Ectodermal cell (in vitro differentiated cells): ENCODE measurements around the gene LHX3.

Experiments
- H3K27ac ChIP-seq: 2 replicates; pipeline ENCODE4 v1.7.0; 2013; ENCODE audit warnings: mild to moderate bottlenecking, low read depth, low read length; ENCODE audit not compliant: insufficient read depth, poor library complexity, severe bottlenecking
- H3K27me3 ChIP-seq: 2 replicates; pipeline ENCODE4 v1.7.0; 2013; ENCODE audit warnings: mild to moderate bottlenecking, low read length; ENCODE audit not compliant: insufficient read depth, control insufficient read depth, poor library complexity, severe bottlenecking
- H3K36me3 ChIP-seq: one replicate; pipeline ENCODE4 v1.7.0; 2013; ENCODE audit warnings: low read length; ENCODE audit not compliant: control insufficient read depth, insufficient read depth
- H3K4me1 ChIP-seq: one replicate; pipeline ENCODE4 v1.7.0; 2013; ENCODE audit warnings: low read length; ENCODE audit not compliant: control insufficient read depth, insufficient read depth
- H3K4me3 ChIP-seq: 2 replicates; pipeline ENCODE4 v1.7.0; 2013; ENCODE audit warnings: low read depth, low read length, control low read depth; ENCODE audit not compliant: insufficient read depth
- H3K9me3 ChIP-seq: 2 replicates; pipeline ENCODE4 v1.7.0; 2013; ENCODE audit warnings: mild to moderate bottlenecking, low read length, moderate library complexity; ENCODE audit not compliant: control insufficient read depth
- WGBS, 2 experiments: methylation state at CpG; one replicate each; pipeline ENCODE4 v1.1.7; 2013; ENCODE audit warnings: missing lambda C conversion rate in 2 of 2; 5-methylcytosine and 5-hydroxymethylcytosine counted together

Gene LHX3

GRCh38 chr9:136247947-136248637, 43.2 kb upstream of the LHX3 start:
- Histone ChIP-seq H3K27ac (no peak overlapping the region), H3K4me1 (peaks cover 28% of the 10 kb centered on the region), H3K27me3 (no peaks in the 10 kb centered on the region), H3K4me3 (no peak overlapping the region), H3K36me3 (no peaks in the 10 kb centered on the region), H3K9me3 (no peaks in the 10 kb centered on the region)
- 87 to 89% methylated on average over 24 of the region's 24 CpGs for WGBS, 2 experiments

- H3K4me3 ChIP-seq, result no peak overlapping the region
- H3K36me3 ChIP-seq, result no peaks in the 10 kb centered on the region
- WGBS, 2 experiments, result 76 to 77% methylated on average over 9 of the region's 9 CpGs
- H3K27me3 ChIP-seq, result no peaks in the 10 kb centered on the region
- H3K4me1 ChIP-seq, result peaks cover 28% of the 10 kb centered on the region
- H3K27ac ChIP-seq, result no peak overlapping the region
- no peaks in the 10 kb centered on the region for H3K9me3 ChIP-seq
These were observed 42.6 kb upstream of the LHX3 start for GRCh38 chr9:136247551-136247916.

- 88 to 90% methylated on average over 26 of the region's 26 CpGs for WGBS, 2 experiments
- H3K27me3 ChIP-seq, result no peaks in the 10 kb centered on the region
These were observed 42.1 kb upstream of the LHX3 start for GRCh38 chr9:136246849-136247550.

GRCh38 chr9:136245219-136246150, 40.6 kb upstream of the LHX3 start, which contains the start of gene QSOX2:
Gene QSOX2 (minus strand): TSS chr9:136245812. CDS start chr9:136245803, 9 bp downstream.
- peak within 1 kb of the TSS; percentile 82 for H3K4me3 ChIP-seq
- no peaks in the 10 kb centered on the region for H3K9me3 ChIP-seq
- H3K27me3 ChIP-seq, result no peaks in the 10 kb centered on the region
- H3K4me1 ChIP-seq, result peaks cover 28% of the 10 kb centered on the region
- H3K27ac ChIP-seq, result peak within 1 kb of the TSS; percentile 2
- WGBS, 2 experiments, result 0% methylated on average over 109 to 110 of the region's 112 CpGs
- H3K36me3 ChIP-seq, result no peaks in the 10 kb centered on the region

More at GRCh38 chr9:136246849-136247550, 42.1 kb upstream of the LHX3 start:
- H3K36me3 ChIP-seq, result no peaks in the 10 kb centered on the region
- H3K4me3 ChIP-seq, result no peak overlapping the region
- H3K4me1 ChIP-seq, result peaks cover 28% of the 10 kb centered on the region
- no peaks in the 10 kb centered on the region for H3K9me3 ChIP-seq
- no peak overlapping the region for H3K27ac ChIP-seq

- Histone ChIP-seq H3K36me3 (no peaks in the 10 kb centered on the region), H3K9me3 (no peaks in the 10 kb centered on the region), H3K4me3 (peak overlapping the region; percentile 82), H3K4me1 (peaks cover 28% of the 10 kb centered on the region), H3K27me3 (no peaks in the 10 kb centered on the region), H3K27ac (no peak overlapping the region)
- 3 to 7% methylated on average over 6 of the region's 6 CpGs for WGBS, 2 experiments
These were observed 40.0 kb upstream of the LHX3 start for GRCh38 chr9:136244969-136245218.

- Histone ChIP-seq H3K27ac (no peak overlapping the region), H3K27me3 (no peaks in the 10 kb centered on the region), H3K4me1 (peaks cover 28% of the 10 kb centered on the region), H3K36me3 (no peaks in the 10 kb centered on the region), H3K9me3 (no peaks in the 10 kb centered on the region), H3K4me3 (peak overlapping the region; percentile 82)
- WGBS, 2 experiments, result 36 to 38% methylated on average over 11 of the region's 11 CpGs
These were observed 39.4 kb upstream of the LHX3 start for GRCh38 chr9:136244122-136244968.

GRCh38 chr9:136243631-136244030, 38.7 kb upstream of the LHX3 start:
- Histone ChIP-seq H3K36me3 (no peaks in the 10 kb centered on the region), H3K27me3 (no peaks in the 10 kb centered on the region), H3K27ac (no peak overlapping the region), H3K9me3 (no peaks in the 10 kb centered on the region), H3K4me1 (peaks cover 28% of the 10 kb centered on the region), H3K4me3 (no peak overlapping the region)
- WGBS, 2 experiments, result 68 to 76% methylated on average over 4 of the region's 4 CpGs

- no peaks in the 10 kb centered on the region for H3K27me3 ChIP-seq
- peaks cover 23% of the 10 kb centered on the region for H3K4me1 ChIP-seq
- H3K4me3 ChIP-seq, result no peak overlapping the region
- H3K9me3 ChIP-seq, result no peaks in the 10 kb centered on the region
- H3K27ac ChIP-seq, result no peak overlapping the region
- WGBS, 2 experiments, result 70 to 77% methylated on average over 6 of the region's 6 CpGs
- no peaks in the 10 kb centered on the region for H3K36me3 ChIP-seq
These were observed 38.1 kb upstream of the LHX3 start for GRCh38 chr9:136242918-136243525.

- no peak overlapping the region for H3K4me3 ChIP-seq
- no peaks in the 10 kb centered on the region for H3K27me3 ChIP-seq
- H3K27ac ChIP-seq, result no peak overlapping the region
- H3K9me3 ChIP-seq, result no peaks in the 10 kb centered on the region
- 94 to 97% methylated on average over 8 of the region's 8 CpGs for WGBS, 2 experiments
- no peaks in the 10 kb centered on the region for H3K36me3 ChIP-seq
- peaks cover 16% of the 10 kb centered on the region for H3K4me1 ChIP-seq
These were observed 37.3 kb upstream of the LHX3 start for GRCh38 chr9:136242248-136242647.
